GM12865 (cell line): Measurements from ENCODE around the gene RAB27B.

ENCODE experiments used
- DNase-seq: peaks from one replicate; pipeline ENCODE4 v3.0.0; 2010; ENCODE audit warnings: low read depth
- H3K4me3 ChIP-seq: 2 replicates; pipeline ENCODE4 v1.5.1; 2011; ENCODE audit warnings: mild to moderate bottlenecking, low read depth, low read length, control low read depth
- CTCF ChIP-seq: IDR thresholded peaks from 2 replicates; pipeline ENCODE4 v1.5.1; 2011; ENCODE audit warnings: low read length, control low read depth, low read depth, inconsistent platforms; ENCODE audit not compliant: insufficient read depth; ENCODE audit errors: missing control alignments

The RAB27B gene

GRCh38 chr18:54906331-54907185, 78.3 kb downstream of the RAB27B start:
- DNase-seq: no peak
- H3K4me3 ChIP-seq: no peak overlapping the region
- TF ChIP-seq CTCF: no peak

GRCh38 chr18:54909538-54909937, 81.3 kb downstream of the RAB27B start:
- H3K4me3 ChIP-seq: no peak overlapping the region
- no peak for TF ChIP-seq CTCF
- no peak for DNase-seq

- no peak overlapping the region for H3K4me3 ChIP-seq
- DNase-seq: no peak
- no peak for TF ChIP-seq CTCF
Measured at GRCh38 chr18:54910161-54910919, 82.1 kb downstream of the RAB27B start.

- no peak for DNase-seq
- H3K4me3 ChIP-seq: no peak overlapping the region
- no peak for TF ChIP-seq CTCF
Measured at GRCh38 chr18:54911551-54911950, 83.3 kb downstream of the RAB27B start.

- H3K4me3 ChIP-seq: no peak overlapping the region
- no peak for TF ChIP-seq CTCF
- no peak for DNase-seq
Measured at GRCh38 chr18:54914816-54915215, 86.5 kb downstream of the RAB27B start.

GRCh38 chr18:54916507-54916906, 88.2 kb downstream of the RAB27B start:
- no peak overlapping the region for H3K4me3 ChIP-seq
- peak; percentile 10 for TF ChIP-seq CTCF
- no peak for DNase-seq
